Skeletal muscle satellite cell (primary cell): ENCODE results near the gene IRF2BP1. TPM values are rescaled to one million over a fixed set of nuclear protein-coding genes. Genes with fewer than 3 reads are reported as not detected.

Experiments
- H3K27me3 ChIP-seq: 2 replicates; pipeline ENCODE4 v1.7.0; 2013; ENCODE audit warnings: low read length; ENCODE audit not compliant: control insufficient read depth, insufficient read depth
- H3K36me3 ChIP-seq: 2 replicates; pipeline ENCODE4 v1.7.0; 2013; ENCODE audit warnings: mild to moderate bottlenecking, control low read depth, low read length; ENCODE audit not compliant: insufficient read depth
- H3K4me1 ChIP-seq: 2 replicates; pipeline ENCODE4 v1.7.0; 2013; ENCODE audit warnings: low read length; ENCODE audit not compliant: control insufficient read depth, insufficient read depth
- H3K4me2 ChIP-seq: 2 replicates; pipeline ENCODE4 v1.7.0; 2013; ENCODE audit warnings: mild to moderate bottlenecking, low read length
- H3K4me3 ChIP-seq: 2 replicates; pipeline ENCODE4 v1.7.0; 2013; ENCODE audit warnings: low read length
- H3K9ac ChIP-seq: 2 replicates; pipeline ENCODE4 v1.7.0; 2013; ENCODE audit warnings: mild to moderate bottlenecking, low read depth, low read length, moderate library complexity
- H3K9me3 ChIP-seq: replicated peaks from 2 replicates; pipeline ENCODE4 v1.7.0; 2013; ENCODE audit warnings: mild to moderate bottlenecking, control low read depth, low read length
- total RNA-seq: library from RNA; depleted of rRNA; stranded (reverse); fragments of >200 nt; gene quantifications from 2 replicates; pipeline ENCODE4 v1.2.3, GENCODE V29; 2012; rRNA removed

The IRF2BP1 gene, protein sequence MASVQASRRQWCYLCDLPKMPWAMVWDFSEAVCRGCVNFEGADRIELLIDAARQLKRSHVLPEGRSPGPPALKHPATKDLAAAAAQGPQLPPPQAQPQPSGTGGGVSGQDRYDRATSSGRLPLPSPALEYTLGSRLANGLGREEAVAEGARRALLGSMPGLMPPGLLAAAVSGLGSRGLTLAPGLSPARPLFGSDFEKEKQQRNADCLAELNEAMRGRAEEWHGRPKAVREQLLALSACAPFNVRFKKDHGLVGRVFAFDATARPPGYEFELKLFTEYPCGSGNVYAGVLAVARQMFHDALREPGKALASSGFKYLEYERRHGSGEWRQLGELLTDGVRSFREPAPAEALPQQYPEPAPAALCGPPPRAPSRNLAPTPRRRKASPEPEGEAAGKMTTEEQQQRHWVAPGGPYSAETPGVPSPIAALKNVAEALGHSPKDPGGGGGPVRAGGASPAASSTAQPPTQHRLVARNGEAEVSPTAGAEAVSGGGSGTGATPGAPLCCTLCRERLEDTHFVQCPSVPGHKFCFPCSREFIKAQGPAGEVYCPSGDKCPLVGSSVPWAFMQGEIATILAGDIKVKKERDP
- total RNA-seq, result 18.3 and 24.2 TPM in 2 replicates

DNA sequence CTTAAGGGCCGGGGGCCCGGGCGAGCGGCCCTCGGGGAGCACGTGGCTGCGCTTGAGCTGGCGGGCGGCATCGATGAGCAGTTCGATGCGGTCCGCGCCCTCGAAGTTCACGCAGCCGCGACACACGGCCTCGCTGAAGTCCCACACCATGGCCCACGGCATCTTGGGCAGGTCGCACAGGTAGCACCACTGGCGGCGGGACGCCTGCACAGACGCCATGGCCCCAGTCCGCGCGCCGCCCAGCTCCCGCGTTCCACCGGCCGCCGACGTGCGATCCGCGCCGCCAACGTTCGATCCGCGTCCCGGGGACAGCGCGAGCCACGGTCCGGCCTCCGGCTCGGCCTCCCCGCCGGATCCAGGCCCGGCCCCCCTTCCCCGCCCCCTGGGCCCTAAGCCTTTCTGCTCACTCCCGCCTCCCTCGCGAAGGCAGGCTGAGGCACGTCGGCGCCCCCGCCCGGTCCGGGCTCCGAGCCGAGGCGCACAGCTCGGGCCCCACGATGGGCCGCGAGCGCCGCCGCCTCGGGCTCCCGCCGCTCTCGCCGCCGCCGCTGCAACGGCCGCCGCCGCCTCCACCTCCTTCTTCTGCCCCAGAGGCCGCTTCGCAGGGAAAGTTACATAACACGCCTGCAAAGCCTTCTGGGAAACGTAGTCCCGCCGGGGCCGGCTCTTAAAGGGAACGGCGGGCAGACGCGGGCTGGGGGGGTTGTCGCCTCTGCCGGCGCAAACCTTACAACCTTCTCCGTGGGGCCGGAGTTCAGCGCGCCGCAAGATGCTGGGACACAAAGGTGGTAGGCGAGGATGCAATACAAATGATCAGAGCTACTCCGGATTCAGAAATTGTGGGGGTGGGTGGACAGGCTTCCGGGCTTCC lies at the start of gene IRF2BP1:
Gene IRF2BP1 (minus strand): TSS at position 586 of the 871 bp plus-strand sequence. CDS start 367 bp downstream, at position 219.
- Histone ChIP-seq H3K9ac (peak within 1 kb of the TSS; percentile 87), H3K4me1 (peaks cover 31% of the 10 kb centered on the region), H3K36me3 (peaks cover 8% of the 10 kb centered on the region), H3K27me3 (no peaks in the 10 kb centered on the region), H3K9me3 (no peaks in the 10 kb centered on the region), H3K4me3 (peak within 1 kb of the TSS; percentile 74), H3K4me2 (peak within 1 kb of the TSS; percentile 86)

DNA sequence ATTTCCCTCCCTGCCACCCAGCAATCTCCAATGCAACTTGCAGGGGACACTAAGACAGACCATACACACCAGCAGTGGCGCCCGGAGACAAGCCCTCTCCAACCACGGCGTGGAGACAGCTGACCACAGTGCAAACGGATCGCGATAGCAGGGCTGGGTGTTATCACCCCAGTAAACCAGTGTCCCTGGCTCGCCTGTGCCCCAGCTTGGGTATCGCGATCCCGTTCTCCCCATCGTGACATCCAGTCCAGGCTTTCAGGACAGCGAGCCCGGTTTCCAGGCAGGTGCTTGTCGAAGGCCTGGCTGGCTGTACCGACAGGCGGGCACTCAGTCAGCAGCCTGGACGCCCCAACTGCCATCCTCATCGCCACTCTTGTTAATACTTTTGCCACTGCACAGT lies 49.3 kb upstream of the IRF2BP1 start:
- Histone ChIP-seq H3K9me3 (no peaks in the 10 kb centered on the region), H3K4me3 (no peak overlapping the region), H3K4me1 (no peaks in the 10 kb centered on the region), H3K27me3 (peaks cover 56% of the 10 kb centered on the region), H3K4me2 (no peak overlapping the region), H3K9ac (no peak overlapping the region), H3K36me3 (no peaks in the 10 kb centered on the region)

DNA sequence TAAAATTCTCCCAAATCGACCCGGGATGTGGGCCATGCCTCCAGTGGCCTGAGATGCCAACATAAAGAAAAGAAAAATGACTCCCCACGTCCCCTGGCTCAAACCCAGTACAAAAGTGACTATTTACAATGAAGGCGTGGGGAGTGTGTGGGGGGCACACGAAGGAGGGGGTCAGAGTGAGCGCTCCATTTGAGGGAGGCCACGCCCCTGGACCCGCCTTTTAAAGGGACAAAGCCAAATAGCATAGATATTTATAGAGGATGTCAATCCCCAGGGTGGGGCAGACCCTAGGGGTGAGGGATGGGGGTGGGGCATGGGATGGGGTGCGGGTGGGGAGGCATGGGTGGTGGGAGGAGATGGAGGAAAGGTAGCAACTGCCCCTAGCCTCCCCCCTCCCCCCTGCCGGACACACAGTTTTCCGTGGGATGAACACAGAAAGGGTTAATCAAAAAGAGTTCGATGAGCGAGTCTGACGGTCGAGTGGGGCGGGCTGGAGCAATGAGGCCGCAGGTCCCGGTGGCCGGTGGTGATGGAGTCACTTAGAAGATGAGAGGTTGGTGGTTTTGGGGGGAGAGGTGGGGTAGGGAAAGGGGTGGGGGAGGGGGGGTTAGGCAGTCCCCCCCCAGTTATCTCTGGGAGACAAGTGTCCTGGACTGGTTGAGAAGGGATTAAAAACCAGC lies 48.8 kb upstream of the IRF2BP1 start:
- Histone ChIP-seq H3K4me1 (no peaks in the 10 kb centered on the region), H3K4me2 (no peak overlapping the region), H3K9ac (no peak overlapping the region), H3K36me3 (no peaks in the 10 kb centered on the region), H3K4me3 (no peak overlapping the region), H3K27me3 (peaks cover 53% of the 10 kb centered on the region), H3K9me3 (no peaks in the 10 kb centered on the region)

DNA sequence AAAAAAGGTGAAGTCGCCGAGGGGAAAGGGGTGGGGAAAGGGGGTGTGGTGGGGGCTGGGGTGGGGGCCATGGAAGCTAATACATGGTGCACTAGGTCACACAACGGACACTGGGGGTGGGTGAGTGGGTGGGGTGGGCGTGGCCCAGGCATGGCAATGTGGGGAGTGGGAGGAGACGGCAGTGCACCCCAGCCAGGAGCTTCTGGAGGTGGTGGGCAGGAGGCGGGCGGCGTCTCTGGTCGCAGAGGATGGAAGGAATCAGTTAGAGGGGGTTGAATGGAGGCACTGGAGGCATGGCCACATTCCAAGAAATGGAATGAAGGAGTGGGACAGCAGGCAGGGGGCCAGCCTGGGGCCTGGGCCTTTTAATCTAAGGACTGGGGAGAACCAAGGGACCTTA lies 47.8 kb upstream of the IRF2BP1 start:
- H3K9me3 ChIP-seq, result no peaks in the 10 kb centered on the region
- peaks cover 50% of the 10 kb centered on the region for H3K27me3 ChIP-seq
- H3K4me3 ChIP-seq, result no peak overlapping the region
- H3K9ac ChIP-seq, result no peak overlapping the region
- no peak overlapping the region for H3K4me2 ChIP-seq
- no peaks in the 10 kb centered on the region for H3K36me3 ChIP-seq
- no peaks in the 10 kb centered on the region for H3K4me1 ChIP-seq

DNA sequence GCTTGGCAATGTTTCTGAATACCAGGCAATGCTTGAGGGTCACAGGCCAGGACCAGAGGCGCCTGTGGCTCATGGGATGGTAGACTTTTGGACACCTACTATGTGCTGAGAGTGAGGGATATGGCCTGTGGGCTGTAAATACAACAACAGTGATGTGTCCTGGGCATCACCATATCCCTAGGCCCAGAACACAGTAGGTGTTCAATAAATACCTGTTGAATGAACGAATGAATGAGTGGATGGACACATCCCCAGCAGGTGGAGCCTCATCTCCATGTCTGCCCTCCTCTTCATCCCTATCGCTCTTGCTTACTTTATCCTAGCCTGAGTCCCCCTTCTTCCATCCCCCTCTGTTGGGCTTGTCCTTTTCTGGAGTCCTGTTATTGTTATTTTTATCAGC lies 45.1 kb upstream of the IRF2BP1 start:
- Histone ChIP-seq H3K4me3 (no peak overlapping the region), H3K4me1 (no peaks in the 10 kb centered on the region), H3K4me2 (no peak overlapping the region), H3K9me3 (no peaks in the 10 kb centered on the region), H3K27me3 (peaks cover 33% of the 10 kb centered on the region), H3K9ac (no peak overlapping the region), H3K36me3 (no peaks in the 10 kb centered on the region)

DNA sequence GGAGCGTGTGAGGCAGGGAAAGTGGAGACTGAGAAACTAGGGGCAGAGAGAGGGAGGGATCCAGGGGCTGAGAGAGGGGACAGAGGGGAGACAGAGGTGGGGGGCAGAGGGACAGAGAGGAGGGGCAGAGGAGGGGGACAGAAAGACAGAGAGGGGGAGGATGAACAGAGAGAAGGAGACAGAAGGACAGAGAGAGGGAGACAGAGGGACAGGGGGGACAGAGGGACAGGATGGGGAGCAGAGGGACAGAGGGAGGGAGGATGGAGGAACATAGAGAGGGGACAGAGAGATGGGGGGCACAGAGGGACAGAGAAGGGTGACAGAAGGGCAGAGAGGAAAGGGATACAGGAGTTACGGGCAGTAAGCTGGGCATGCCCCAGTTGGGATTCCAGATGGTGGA lies 43.3 kb upstream of the IRF2BP1 start:
- H3K27me3 ChIP-seq, result peaks cover 20% of the 10 kb centered on the region
- no peaks in the 10 kb centered on the region for H3K4me1 ChIP-seq
- H3K4me3 ChIP-seq, result no peak overlapping the region
- no peaks in the 10 kb centered on the region for H3K9me3 ChIP-seq
- no peak overlapping the region for H3K9ac ChIP-seq
- H3K36me3 ChIP-seq, result no peaks in the 10 kb centered on the region
- no peak overlapping the region for H3K4me2 ChIP-seq

DNA sequence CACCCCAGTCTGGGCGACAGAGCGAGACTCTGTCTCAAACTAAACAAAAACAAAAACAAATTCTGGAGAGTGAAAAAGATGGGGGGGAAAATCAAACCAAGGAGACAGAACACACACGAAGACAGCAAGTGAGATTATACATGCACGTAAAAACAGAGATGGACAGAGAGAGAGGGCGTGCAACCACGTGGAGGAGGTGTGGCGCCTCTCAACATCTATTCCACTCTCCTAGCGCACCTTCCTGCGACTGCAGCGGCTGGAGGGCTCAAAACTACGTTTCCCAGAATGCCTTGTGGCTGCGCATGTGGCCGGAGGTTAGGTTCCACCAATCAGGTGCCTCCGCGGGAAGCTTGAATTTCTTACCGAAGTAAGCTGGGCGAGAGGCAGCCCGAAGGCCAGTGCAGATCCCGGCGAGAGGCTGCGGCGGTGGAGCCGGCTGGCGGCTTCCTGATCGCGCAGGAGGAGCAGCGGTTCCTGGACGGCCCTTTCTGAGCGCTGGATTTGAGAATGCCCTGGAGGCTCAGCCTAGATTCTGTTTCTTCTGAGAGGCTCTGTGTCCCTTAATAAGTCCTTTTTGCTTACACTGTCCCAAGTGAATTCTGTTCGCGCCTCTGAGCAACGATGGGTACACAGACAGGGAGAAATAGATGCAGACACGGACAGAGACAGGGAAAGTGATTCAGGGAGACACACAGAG lies 41.8 kb upstream of the IRF2BP1 start:
- Histone ChIP-seq H3K4me3 (no peak overlapping the region), H3K36me3 (no peaks in the 10 kb centered on the region), H3K4me2 (peak overlapping the region; percentile 62), H3K4me1 (no peaks in the 10 kb centered on the region), H3K9ac (peak overlapping the region; percentile 11), H3K27me3 (peaks cover 12% of the 10 kb centered on the region), H3K9me3 (no peaks in the 10 kb centered on the region)

DNA sequence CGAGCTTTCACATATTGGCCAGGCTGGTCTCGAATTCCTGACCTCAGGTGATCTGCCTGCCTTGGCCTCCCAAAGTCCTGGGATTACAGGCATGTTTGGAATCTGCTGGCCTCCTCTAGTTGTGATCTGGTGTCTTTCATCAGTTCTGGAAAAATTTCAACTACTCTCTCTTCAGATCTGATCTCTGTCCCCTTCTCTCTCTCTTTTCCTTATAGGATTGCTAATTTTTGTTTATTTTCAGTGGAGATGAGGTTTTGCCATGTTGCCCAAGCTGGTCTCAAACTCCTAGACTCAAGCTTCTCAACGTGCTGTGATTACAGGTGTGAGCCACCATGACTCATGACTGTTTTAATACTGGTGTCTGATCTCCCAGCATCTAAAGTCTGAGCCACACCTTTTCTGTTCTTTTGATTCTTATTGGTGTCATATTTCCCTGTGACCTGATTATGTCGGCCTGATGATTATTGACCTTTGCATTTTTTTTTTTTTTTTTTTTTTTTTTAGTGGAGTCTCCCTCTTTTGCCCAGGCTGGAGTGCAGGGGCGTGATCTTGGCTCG lies 39.0 kb upstream of the IRF2BP1 start:
- Histone ChIP-seq H3K4me3 (no peak overlapping the region), H3K4me1 (no peaks in the 10 kb centered on the region), H3K4me2 (no peak overlapping the region), H3K9me3 (no peaks in the 10 kb centered on the region), H3K27me3 (peaks cover 6% of the 10 kb centered on the region), H3K36me3 (no peaks in the 10 kb centered on the region), H3K9ac (no peak overlapping the region)

DNA sequence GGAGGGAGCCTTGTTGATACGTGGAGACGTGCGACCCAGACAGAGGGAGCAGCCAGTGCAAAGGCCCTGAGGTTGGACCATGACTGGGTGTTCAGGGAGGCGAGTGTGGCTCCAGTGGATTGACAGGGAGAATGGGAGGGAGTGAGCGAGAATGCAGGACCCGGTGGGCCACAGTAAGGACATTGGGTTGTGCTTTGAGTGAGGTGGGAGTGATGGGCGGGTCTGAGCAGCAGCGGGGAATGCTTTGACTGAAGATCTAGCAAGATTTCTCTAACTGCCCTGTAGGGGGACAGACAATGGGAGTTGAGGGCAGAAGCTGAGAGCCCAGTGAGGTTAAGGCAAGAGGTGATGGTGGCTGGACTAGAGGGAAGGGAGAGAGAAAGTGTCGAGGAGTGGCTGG lies 36.3 kb upstream of the IRF2BP1 start:
- no peak overlapping the region for H3K4me3 ChIP-seq
- no peaks in the 10 kb centered on the region for H3K4me1 ChIP-seq
- no peak overlapping the region for H3K4me2 ChIP-seq
- no peak overlapping the region for H3K9ac ChIP-seq
- peaks cover 21% of the 10 kb centered on the region for H3K27me3 ChIP-seq
- H3K9me3 ChIP-seq, result no peaks in the 10 kb centered on the region
- H3K36me3 ChIP-seq, result no peaks in the 10 kb centered on the region

DNA sequence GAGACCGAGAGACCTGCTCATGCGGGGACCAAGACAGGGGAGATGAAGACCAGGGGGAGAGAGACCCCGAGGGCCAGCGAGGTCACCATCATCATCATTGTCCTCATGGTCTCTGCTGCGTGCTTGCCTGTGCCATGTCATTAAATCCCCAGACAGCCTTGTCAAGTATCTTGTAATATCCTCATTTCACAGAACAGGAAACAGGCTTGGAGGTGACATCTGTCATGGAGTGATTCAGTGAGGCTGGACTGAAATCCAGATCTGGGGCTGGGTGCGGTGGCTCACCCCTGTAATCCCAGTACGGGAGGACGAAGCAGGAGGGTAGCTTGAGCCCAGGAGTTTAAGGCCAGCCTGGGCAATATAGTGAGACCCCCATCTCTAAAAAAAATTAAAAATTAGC lies 34.5 kb upstream of the IRF2BP1 start:
- Histone ChIP-seq H3K36me3 (no peaks in the 10 kb centered on the region), H3K9me3 (no peaks in the 10 kb centered on the region), H3K4me1 (no peaks in the 10 kb centered on the region), H3K4me3 (no peak overlapping the region), H3K27me3 (peaks cover 25% of the 10 kb centered on the region), H3K4me2 (no peak overlapping the region), H3K9ac (no peak overlapping the region)
